Ecto neural progenitor cell (in vitro differentiated cells): Measurements from ENCODE around the gene KMT5C.
A peak's percentile ranks its signal among the peaks of the same experiment; 100 is the strongest.

Experiments
- DNase-seq: peaks from one replicate; pipeline ENCODE4 v3.0.0-alpha.2; 2018; ENCODE audit warnings: low spot score

Gene KMT5C

GRCh38 chr19:55339105-55339888 lies at the start of gene KMT5C:
Gene KMT5C, plus strand, starts transcription at chr19:55339876. Its CDS starts 2,061 bp downstream, at chr19:55341937.
- peak; percentile 100 for DNase-seq

DNA sequence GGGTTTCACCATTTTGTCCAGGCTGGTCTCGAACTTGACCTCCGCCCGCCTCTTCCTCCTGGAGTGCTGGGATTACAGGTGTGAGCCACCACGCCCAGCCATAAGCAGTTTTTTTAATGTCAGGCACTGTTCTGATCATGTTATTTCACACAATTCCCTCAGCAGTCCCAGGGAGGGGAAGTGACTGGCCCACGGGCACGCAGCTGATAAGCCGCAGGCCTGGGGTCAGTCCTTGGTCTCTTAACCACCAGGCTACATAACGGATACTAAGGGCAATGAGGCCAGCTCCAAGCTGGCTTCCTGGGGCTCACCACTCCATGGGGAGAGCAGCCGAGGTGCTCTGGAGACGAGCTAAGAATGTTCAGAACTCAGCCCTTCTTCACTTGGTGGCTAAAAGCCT lies 42.4 kb upstream of the KMT5C start:
- DNase-seq = no peak

DNA sequence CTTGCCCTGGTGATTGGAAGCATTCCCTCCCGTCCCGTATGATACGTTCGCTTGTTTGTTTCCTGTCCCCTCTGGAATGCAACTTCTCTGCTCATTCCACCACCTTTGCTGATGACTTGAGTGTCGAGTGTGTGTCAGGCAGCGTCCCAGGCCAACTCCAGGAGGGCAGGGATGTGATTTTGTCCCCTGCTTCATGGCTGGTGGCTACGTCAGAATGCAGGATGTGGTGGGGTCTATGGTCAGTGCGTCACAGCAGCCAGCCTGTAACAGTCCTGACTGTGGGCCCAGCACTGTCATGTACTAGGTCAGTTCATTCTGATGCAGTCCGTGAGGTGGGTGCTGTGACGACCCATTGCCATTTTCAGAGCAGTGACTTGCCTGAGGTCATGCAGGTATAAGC lies 39.7 kb upstream of the KMT5C start:
- no peak for DNase-seq

DNA sequence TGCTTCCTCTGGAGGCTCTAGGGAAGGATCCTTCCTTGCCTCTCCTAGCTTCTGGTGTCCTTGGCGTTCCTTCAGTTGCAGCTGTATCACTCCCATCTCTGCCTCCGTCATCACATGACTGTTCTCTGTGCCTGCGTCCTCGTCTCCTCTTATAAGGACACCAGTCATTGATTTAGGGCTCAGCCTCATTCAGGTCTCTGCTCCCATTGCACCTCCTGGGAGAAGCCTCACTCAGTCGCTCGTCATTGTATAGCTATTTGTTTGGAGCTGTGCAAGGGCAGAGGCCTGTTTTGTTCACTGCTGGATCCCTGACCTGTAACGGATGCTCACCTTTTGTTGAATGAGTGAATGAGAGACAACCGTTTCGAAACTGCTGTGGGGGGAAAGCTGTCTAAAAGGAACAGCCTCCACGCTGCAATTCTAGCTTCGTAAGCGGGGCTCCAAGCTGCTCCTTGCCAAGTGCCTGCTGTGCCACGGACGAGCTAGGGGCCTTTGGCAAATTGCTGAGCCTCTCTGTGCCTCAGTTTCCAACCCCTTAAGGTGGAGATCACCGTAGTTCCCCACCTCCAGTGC lies 38.7 kb upstream of the KMT5C start:
- no peak for DNase-seq

GRCh38 chr19:55301459-55302317 lies 38.0 kb upstream of the KMT5C start:
- peak; percentile 95 for DNase-seq

GRCh38 chr19:55302318-55302703 lies 37.4 kb upstream of the KMT5C start:
- DNase-seq = peak; percentile 46

DNA sequence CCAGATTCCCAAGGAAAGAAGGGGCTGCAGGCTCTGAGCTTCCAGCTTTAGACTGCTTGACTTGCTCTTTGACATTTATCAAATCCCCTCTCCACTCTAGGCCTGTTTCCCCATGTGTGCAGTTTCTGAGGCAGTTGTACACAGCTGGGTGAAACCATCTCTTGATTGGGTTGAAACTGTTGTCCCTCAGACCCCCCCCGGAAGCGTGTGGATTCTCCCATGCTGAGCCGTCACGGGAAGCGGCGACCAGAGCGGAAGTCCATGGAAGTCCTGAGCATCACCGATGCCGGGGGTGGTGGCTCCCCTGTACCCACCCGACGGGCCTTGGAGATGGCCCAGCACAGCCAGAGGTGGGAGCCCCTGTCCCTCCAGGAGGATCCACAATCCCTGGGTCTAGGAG lies 36.2 kb upstream of the KMT5C start:
- no peak for DNase-seq

GRCh38 chr19:55304279-55304978 lies 35.2 kb upstream of the KMT5C start:
- peak; percentile 72 for DNase-seq

DNA sequence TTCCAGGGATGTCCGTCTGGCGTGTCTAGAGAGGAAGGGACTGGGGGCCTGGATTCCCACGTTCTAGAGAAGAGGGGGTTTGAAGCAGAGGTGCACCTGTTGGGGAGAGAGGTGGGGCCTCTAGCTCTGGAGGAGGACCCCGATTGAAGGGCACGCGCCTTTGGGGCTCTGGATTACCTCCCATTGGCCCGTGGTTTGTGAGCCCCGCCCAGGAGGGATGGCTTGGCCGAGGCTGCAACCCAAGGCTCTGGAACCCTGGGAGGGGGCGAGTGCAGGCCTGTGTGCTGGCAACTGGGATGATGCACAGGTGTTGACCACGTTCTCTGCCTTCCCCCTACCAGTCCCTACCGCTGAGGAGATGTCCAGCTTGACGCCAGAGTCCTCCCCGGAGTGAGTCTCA lies 34.7 kb upstream of the KMT5C start:
- DNase-seq = no peak

GRCh38 chr19:55305491-55305890 lies 34.2 kb upstream of the KMT5C start:
- DNase-seq = peak; percentile 65

DNA sequence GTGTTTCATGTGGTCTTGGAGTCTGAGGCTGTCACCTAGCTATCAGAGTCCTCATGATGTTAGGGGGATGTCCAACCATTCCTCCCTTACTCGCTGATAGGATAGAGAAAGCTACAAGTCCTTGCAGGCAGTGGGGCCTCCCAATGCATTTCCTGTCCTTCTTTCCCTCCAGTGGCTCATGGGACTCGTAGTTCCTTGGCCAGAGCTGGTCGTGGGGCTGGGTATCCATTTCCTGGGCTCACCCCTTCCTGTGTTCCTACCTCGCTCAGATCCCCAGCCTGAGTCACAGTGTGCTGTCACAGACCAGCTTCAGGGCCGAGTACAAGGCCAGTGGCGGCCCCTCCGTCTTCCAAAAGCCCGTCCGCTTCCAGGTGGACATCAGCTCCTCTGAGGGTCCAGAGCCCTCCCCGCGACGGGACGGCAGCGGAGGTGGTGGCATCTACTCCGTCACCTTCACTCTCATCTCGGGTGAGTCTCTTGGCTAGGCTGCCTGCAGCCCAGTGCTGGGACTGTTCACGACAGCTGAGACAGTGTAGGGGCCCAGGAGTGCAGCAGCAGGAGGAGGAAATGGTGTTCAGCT lies 33.6 kb upstream of the KMT5C start:
- no peak for DNase-seq

GRCh38 chr19:55306712-55307111 lies 33.0 kb upstream of the KMT5C start:
- no peak for DNase-seq

DNA sequence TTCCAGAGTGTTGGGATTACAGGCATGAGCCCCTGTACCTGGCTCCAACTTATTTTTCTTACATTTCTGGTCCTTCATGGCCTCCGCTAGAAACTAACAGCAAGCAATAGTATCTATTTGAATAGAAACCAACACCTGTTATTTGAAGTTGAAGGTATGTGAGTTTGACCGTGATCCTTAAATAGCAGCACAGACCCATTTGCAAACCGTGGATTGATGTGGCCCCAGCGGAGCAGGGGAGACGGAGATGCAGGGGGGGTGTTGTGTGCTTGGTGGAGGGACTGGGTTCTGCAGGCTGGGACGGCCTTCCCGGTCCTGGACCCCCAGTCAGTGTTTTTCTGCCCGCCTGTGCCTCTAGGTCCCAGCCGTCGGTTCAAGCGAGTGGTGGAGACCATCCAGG lies 31.4 kb upstream of the KMT5C start:
- no peak for DNase-seq

GRCh38 chr19:55309448-55309847 lies 30.2 kb upstream of the KMT5C start:
- no peak for DNase-seq

DNA sequence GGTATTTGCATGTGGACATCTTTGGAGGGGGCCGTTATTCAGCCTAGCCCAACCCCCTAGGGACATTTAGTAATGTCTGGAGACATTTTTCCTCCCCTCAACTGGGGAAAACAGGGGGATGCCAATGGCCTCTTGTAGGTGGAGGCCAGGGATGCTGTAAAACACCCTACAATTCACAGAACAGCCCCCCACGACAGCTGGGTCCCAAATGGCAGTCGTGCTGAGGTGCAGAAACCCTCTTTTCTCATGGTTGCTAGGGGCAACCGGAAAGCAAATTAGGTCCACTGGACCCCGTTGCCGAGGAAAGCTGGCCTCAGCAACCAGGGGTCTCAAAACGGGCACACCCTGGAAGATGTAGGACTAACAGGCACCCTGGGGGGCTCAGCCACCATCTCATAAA lies 29.2 kb upstream of the KMT5C start:
- no peak for DNase-seq

GRCh38 chr19:55311397-55311796 lies 28.3 kb upstream of the KMT5C start:
- no peak for DNase-seq

DNA sequence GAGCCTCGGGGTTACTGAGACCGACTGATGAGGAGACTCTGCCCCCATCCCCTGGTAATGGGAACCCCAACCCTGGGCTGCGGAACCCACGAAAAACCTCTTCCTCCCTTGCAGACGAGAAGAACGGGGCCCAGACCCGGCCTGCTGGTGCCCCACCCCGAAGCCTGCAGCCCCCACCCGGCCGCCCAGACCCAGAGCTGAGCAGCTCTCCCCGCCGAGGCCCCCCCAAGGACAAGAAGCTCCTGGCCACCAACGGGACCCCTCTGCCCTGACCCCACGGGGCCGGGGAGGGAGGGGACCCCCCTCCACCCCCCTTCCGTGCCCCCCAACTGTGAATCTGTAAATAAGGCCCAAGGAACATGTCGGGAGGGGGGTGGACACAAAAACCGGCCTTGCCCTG lies 27.9 kb upstream of the KMT5C start:
- no peak for DNase-seq

DNA sequence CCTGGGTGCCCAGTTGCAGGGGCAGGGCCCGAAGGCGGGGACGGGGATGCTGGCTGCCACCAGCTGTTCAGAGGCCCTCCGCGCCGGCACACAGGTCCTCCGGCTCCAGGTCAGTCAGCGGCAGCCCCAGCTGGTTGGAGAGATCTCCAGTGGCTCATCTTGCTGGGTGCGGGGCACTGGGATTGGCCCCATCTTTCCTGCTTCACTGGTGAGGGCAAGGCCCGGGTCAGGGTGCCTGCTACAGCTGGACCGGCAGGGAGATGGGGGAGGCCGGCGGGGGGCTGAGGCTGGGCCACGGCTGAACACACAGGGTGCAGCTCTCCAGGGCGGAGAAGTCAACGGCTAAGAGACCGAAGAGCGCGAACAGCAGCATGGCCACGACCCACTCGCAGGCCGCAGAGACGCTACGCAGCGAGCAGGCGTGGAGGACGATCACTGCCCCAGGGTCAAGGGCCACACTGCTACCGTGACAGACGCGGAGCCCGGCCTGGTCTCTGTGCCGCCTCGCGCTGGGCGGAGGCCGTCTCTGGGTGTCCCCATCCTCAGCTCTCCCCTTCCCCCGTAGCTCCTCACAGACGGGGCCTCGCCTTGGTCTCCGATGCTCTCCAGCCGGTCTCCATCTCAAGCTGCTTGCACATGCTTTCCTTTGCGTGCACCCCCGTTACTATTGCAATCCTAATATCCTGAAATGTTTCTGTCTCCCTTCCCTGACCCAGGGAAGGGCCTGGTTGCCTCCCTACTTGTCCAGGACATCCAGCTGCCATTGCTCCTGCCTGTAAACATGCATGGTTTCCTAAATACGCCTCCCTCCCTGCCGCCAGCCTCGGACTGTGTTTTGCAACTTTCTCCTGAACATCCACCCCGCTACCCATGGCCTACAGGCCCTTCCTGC lies 26.8 kb upstream of the KMT5C start:
- DNase-seq = peak; percentile 45

- DNase-seq = no peak
Observed at GRCh38 chr19:55314396-55314795, 25.3 kb upstream of the KMT5C start.

- DNase-seq = no peak
Observed at GRCh38 chr19:55315956-55316525, 23.6 kb upstream of the KMT5C start.

GRCh38 chr19:55316646-55317045 lies 23.0 kb upstream of the KMT5C start:
- DNase-seq = no peak
